D341Med (cell line): ENCODE results near the gene SIK3.

ENCODE experiments used
- DNase-seq: peaks from one replicate; pipeline ENCODE4 v3.0.0; 2012; ENCODE audit warnings: low spot score

The SIK3 gene

GRCh38 chr11:116865696-116866095, 232.5 kb downstream of the SIK3 start:
- no peak for DNase-seq

GRCh38 chr11:116864531-116864930, 233.7 kb downstream of the SIK3 start:
- DNase-seq = no peak

GRCh38 chr11:116862951-116863350, 235.3 kb downstream of the SIK3 start:
- no peak for DNase-seq

GRCh38 chr11:116862185-116862584, 236.0 kb downstream of the SIK3 start:
- DNase-seq = no peak

DNA sequence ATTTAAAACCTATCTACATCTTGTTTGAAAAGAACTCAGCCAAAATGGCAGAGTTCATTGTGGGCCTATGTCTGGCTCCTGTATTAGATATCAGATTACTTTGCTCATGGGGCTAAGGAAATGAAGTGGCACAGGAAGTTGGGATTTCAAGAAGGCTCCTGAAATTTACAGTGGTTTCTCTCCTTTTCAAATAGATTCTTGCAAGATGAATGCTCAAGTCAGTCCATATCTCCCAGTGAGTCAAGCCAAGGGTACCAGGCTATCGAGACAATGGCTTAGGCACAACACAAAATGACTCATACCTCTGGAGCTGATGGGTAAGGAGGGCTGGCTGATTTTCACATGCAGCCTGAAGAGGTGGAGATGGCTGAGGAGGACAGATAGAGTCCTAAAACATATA, 236.7 kb downstream of the SIK3 start:
- no peak for DNase-seq

- DNase-seq = no peak
Observed at GRCh38 chr11:116860303-116860702, 237.9 kb downstream of the SIK3 start.

- no peak for DNase-seq
Observed at GRCh38 chr11:116859175-116859574, 239.1 kb downstream of the SIK3 start.

DNA sequence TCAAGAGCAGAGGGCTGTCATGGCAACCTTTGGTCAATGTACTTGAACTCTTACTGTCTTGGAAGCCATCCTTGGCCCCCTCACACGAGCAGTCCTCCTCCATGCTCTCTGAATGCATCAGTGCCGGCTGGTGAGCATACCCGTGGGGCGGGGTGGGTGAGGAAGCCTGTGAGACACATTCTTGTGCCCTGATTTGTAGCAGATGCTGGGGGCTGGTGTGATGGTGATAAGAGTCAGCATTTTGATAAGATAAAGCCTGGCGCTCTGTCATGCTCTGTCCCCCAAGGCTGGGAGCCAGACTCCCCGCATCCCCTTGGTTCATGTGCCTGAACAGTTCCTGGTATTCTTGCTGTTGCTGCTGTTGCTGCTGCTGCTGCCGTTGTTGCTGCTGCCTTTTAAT, 240.3 kb downstream of the SIK3 start:
- DNase-seq = no peak

DNA sequence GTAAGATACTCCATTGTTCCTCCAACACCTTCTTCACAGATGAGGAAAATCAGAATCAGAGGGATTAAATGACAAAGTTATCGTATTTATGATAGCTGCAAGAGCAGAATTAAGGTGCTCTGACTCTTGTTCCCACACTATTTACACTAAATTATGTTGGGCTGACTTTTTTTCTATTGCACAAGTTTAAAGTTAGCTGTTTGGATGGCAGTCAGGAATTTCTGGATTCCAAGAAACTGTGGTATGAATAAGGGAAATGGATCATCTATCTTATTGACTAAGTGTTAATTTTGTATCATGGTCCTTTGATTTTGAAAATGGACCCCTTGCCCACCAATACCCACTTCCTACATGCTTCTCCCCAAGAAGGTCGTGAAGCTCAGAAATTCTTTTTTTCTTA, 240.9 kb downstream of the SIK3 start:
- no peak for DNase-seq

- no peak for DNase-seq
Observed at GRCh38 chr11:116856423-116856822, 241.8 kb downstream of the SIK3 start.

GRCh38 chr11:116855413-116855812, 242.8 kb downstream of the SIK3 start:
- DNase-seq = no peak

DNA sequence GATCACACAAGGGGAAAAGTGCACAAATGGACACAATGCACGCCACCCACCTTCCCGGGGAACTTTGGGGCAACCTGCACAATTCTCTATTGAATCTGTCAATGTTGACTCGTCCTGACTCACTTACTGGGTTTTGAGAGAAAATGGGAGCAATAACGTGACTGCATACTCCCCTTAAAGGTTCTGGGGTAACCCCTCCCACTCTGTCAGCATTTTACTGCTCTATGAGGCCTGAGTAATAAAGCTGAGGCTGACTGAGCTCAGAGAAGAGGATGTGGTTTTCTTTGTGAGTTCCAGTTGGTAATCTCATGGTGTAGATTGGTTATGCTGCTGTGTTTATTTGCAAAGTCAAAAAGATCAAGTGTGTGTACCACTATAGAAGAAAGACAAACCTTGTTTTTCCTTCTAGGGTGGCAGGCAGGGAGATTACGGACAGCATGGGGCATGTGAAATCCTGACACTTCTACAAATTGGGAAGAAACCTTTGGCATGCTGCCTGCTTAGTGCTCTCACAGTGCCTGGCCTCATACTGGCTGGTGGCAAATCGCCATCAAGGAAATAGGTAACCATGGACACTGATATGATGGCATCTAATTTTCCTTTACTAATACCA, 244.7 kb downstream of the SIK3 start:
- no peak for DNase-seq

DNA sequence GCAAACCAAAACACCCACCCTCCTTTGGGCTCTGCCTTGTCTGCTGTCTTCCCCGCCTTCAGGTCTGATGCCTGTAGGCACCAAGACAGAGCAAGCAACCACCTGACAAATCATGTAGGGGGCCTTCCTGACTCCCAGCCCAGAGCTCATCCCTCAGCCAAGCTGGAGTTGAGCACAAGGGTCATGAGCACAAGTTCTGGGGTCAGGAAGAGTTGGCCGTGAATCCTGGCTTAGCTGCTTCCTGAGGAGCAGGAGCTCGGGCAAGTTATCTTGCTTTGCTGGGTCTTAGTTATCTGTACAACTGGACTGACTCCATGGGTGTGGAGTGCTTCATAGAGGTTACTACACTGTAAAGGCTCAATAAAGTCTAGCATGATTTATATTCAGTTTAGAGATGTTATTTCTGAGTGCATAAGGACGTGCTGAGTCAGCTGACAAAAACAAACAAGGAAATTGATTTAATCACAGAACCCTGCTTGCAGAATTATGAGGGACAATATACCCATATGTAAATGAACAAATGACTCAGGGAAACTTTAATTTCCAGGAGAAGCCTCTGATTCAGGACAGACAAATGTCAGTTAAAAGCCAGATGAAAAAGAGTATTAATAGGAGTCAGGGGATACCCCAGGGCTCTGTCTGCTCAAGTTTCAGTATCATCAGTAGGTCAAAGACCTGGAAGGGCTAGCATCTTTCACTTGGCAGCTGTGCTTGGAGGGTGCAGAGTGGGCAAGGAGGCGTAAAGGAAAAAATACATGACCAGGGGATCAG, 245.8 kb downstream of the SIK3 start:
- no peak for DNase-seq

GRCh38 chr11:116851626-116852025, 246.6 kb downstream of the SIK3 start:
- no peak for DNase-seq

GRCh38 chr11:116849486-116849885, 248.7 kb downstream of the SIK3 start:
- DNase-seq = no peak

- no peak for DNase-seq
Observed at GRCh38 chr11:116849060-116849459, 249.2 kb downstream of the SIK3 start.

DNA sequence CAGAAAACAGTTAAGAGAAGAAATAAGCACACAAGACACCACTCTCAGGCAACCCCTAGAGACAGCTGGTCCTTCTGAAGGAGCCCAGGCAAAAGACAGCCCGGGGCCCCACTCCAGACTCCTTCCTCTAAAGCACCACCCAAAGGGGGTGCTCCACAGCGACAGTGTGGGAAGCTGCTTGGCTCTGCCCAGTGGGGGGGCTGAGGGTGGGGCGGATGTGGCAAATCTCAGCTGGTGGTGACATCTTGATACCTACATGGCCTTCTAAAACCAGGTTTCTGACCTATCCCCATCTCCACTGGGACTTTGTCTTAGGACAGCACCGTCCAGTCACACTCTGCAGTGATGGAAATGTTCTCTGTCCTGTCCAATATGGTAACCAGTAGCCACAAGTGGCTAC, 250.6 kb downstream of the SIK3 start:
- DNase-seq = no peak

DNA sequence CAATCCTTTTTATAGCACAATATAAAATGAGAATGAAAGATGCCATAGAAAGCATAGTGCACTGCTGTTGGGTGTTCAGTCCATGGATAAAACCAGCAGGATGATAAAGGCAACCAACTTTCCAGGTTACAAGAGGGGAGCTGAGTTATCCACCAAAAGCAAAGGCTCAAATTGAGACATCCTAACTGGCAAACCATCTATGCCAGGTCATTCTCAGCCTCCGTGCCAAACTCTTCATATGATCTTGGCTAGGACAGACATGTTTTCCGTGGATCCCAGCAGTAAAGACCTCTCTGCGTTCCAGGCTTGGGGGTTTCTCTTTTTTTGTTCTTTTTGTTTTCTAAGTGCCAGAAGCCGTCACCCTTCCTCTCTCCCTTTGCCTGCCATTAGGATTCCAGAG, 253.5 kb downstream of the SIK3 start:
- DNase-seq = no peak

DNA sequence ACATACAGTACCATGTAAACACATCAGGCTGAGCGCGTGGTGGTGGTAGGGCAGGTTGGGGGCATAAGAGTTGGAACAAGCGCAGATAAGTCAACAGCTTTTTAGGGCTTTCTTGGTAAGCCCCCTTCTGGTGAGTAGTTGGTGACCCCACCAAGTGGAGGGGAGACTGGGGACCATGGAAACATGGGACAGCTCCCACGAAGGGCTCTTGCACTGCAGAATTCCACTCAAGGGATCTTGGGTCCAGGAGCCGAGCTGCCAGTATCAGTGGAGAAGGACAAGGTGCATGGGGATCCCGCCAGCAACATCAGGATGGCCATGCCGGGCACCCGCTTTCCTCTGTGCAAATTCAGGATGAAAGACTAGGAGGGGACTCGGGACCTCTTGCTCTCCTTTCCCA, 254.6 kb downstream of the SIK3 start:
- no peak for DNase-seq

GRCh38 chr11:116842909-116843308, 255.3 kb downstream of the SIK3 start:
- no peak for DNase-seq

DNA sequence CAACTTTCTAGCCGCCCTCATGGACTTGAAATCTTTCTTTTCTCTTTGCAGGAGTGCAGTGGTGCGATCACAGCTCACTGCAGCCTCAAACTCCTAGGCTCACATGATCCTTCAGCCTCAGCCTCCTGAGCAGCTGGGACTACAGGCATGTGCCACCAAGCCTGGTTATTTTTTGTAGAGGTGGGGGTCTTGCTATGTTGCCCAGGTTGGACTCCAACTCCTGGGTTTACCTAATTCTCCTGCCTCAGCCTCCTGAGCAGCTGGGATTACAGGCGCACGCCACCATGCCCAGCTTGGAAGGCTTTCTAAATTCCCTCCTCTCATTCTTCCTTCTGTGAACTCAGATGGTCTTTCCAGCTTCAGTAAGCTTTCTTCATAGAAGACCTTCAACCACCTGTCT, 256.1 kb downstream of the SIK3 start:
- DNase-seq = no peak

DNA sequence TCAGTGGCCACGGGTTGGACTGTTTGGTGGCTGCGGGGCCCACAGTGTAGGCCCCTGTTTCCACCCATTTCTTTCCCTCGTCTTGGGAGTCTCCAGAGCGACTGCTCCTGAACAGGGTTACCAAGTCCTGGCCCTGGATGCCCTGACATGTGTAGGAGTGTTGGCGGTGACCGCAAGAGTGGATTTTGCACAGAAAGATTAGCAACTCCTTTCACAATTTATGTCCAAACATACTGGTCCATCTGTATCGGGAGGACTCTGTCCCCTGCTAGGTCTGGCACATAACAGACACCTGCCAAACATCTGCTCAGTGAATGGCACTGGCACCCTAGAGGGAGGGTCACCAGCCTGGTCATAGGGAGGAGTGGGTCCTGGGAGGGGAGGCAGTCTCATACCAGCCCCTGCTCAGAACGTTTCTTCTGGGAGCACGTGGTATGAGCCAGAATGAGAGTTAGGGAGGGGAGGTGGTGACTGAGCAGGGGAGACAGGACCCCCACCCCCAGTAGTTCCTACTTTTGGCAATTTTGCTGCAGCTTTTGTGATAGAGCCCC, 257.4 kb downstream of the SIK3 start:
- no peak for DNase-seq

DNA sequence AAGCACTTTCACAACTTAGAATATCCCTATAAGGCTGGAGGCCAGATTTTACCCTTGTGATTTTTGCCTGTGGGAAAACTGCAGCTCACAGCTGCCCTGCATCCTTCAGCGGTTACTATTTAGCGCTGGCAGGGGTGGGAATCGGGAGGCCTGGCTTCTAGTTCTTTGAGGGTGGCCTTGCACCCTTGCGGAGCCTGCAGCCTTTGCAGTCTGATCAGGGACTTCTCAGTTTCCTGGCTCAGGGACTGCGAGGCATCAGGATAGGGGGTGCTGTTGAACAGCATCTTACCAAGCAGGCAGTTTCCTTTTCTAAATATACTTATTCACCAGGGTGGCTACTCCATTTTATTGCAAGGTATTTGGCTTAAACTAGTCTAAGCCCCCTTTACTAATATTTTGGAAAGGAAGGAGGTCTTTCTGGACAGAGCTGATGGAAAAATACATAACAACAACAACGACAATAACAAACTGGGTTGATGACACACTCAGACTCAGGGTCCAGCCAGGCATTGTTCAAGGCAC, 257.9 kb downstream of the SIK3 start:
- no peak for DNase-seq
